HK-2 (cell line): ENCODE measurements around the gene PLCG1.

ENCODE experiments used
- DNase-seq: peaks from one replicate; pipeline ENCODE4 v3.0.0-alpha.2; 2018; ENCODE audit not compliant: unreplicated experiment

The PLCG1 gene

GRCh38 chr20:41213150-41213820, 75.9 kb downstream of the PLCG1 start:
- DNase-seq: no peak

GRCh38 chr20:41214202-41214601, 76.9 kb downstream of the PLCG1 start:
- DNase-seq: no peak

DNA sequence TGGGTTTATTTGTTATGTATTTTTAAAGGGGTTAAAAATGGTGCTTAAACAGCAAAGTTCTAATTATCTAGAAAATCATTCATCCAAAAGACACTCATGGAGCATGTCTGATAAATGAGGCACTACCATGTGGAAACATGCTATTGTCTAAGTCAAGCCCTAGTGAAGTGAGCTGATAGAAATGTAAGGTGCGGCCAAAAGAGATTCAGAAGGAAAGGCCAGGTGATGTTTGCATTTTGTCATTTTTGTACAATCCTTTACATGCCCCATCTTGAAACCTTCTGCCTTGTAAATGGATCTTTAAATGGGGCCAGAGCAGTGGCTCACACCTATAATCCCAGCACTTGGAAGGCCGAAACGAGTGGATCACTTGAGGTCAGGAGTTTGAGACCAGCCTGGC, 77.3 kb downstream of the PLCG1 start:
- DNase-seq: no peak

- DNase-seq: no peak
These were observed 80.1 kb downstream of the PLCG1 start for GRCh38 chr20:41217422-41217821.

DNA sequence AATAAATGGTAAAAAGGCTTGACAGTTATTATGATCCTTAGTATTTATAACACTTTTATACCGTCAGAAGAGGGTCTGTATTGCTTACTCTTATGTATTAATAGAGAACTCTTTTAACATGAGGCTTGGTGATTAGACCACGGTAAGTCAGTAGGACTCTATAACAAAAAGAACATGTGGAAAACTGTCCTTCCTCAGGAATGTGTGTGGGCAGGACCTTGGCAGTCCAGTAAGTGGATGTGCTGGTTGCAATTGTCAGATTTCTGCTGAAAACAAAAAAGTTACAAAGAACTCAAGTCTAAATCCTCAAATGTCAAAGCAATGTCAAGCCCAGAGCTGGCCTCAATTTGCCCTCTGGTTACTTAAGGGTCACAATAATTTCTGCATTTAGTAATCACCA, 81.1 kb downstream of the PLCG1 start:
- DNase-seq: no peak

- no peak for DNase-seq
These were observed 82.5 kb downstream of the PLCG1 start for GRCh38 chr20:41219824-41220223.

DNA sequence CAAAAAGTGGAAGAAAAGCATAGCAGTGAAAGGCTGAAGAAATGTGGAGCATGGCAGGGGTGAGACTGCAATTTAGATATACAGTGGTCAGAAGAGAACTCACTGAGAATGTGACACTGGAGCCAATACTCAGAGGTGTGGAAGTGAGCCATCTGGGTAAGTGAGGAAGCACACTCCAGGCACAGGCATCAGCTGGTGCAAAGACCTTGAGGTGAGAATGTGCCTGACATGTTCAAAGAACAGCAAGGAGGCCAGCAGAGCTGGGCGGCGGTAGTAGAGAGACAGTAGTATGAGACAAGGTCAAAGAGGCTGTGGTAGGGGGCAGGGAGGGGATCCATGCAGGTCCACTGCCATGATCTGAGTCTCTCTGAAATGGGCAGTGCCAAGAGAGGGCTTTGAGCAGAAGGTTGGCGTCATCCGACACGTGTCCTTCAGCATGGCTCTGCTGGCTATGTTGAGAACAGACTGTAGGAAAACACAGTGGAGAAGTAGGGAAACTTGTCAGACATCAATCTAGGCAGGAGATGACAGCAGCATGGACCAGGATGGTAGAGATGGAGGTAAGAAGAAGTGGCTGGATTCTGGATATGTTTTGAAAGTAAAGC, 84.4 kb downstream of the PLCG1 start:
- no peak for DNase-seq

DNA sequence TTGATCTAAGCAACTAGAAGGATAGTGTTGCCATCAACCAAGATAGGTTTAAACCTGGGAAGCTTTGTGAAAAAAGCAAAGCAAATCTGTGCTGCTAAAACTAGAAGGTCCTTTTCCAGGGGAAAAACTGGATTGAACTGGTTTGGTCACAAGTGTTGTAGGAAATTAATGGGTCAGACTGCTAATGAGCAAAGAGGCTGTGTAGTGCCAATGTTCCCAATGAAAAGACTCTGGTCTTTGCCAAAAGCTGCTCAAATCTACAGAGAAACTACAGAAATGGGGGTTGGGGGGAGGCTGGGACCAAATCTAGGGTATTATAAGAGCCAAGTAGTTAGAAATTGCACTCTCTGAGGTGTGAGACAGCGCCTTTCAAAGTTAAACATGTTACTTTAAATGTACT, 85.0 kb downstream of the PLCG1 start:
- no peak for DNase-seq

DNA sequence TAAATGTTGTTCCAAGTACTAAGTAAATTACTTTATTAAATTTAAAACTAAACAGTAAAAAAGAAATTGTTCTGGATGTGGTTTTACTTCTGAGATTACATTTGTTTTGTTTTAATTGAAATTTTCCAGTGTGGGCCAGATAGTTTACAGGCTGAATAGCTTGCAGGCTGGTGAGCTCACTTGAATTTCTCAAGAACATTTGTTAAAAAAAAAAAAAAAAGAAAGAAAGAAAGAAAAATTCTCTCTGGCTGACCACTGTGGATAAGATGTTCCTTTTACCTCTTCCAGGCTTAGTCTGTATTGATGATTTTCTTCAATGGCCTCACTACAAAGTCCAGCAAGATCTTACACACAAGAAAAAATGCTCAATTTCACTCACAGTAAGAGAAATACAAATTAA, 85.4 kb downstream of the PLCG1 start:
- DNase-seq: no peak

DNA sequence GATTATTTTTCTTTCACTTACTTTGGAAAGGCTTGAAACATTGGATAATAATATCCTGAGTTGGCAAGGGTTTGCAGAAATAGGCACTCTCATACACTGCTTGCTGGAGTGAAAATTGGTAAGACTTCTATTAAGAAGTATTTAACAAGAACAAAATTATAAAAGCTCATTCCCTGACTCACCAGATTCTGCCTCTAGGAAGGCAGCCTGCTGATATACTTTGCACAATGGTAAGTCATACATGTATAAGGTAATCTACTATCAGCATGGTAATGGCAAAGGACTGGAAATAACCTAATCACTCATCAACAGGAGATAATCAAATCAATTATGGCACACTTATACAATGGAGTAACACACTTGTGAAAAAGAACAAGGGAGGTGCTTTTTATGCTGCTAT, 85.8 kb downstream of the PLCG1 start:
- DNase-seq: no peak

DNA sequence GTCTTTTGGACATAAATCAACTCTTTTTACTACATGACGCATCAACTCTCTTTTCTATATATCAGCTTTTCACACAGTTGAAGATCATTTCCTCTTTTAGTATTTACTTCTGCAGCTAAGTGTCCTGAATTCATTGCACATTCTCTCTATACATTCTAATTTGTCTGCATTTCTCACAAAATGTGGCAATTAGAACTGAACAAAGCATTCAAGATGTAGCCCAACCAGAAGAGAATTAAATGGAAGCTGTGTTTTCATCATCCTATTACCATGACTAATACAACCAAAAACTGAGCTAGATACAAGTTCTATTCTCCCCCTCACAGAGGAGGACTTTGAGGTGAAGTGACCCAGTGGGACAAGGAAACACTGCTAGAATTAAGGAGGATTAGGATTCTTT, 86.9 kb downstream of the PLCG1 start:
- DNase-seq: no peak

- no peak for DNase-seq
These were observed 87.7 kb downstream of the PLCG1 start for GRCh38 chr20:41225091-41225490.

GRCh38 chr20:41226426-41226825, 89.1 kb downstream of the PLCG1 start:
- no peak for DNase-seq
